Measurements from ENCODE around the gene ACVR1B. TPM values are rescaled to one million over a fixed set of nuclear protein-coding genes. Genes with fewer than 3 reads are reported as not detected.
A peak's percentile ranks its signal among the peaks of the same experiment; 100 is the strongest.

The ACVR1B gene
- total and polyA plus RNA-seq, 2 experiments from 2014 or later: 2.4 to 7.5 TPM

GRCh38 chr12:51969643-51970042 lies 18.1 kb downstream of the ACVR1B start (continued):
- TF ChIP-seq ZNF462 (CRISPR knock-in tag; IDR thresholded peaks at IDR 0.05) (no peak), ETS1 (IDR thresholded peaks at IDR 0.05) (no peak), POLR2AphosphoS5 (IDR thresholded peaks at IDR 0.05; ENCODE audit: low read depth) (no peak), ZNF114 (CRISPR knock-in tag; IDR thresholded peaks at IDR 0.05) (no peak)

GRCh38 chr12:51970904-51971646 lies 19.6 kb downstream of the ACVR1B start:
- H3K4me3 Mint-ChIP-seq: no peak overlapping the region
- H3K27me3 Mint-ChIP-seq (ENCODE audit: insufficient read depth, low read depth, poor library complexity): peaks cover 1% of the 10 kb centered on the region
- Histone ChIP-seq H3K79me2 (replicated peaks; ENCODE audit: insufficient read depth) (0 out of 2 replicates have a peak, but pooled peaks cover 13% of the 10 kb centered on the region), H3K4me2 (no peak overlapping the region), H3K4me1 (ENCODE audit: insufficient read depth) (peaks cover 12% of the 10 kb centered on the region), H3K9me2 (ENCODE audit: insufficient read depth) (no peaks in the 10 kb centered on the region), H2AFZ (no peak overlapping the region), H4K20me1 (replicated peaks; ENCODE audit: insufficient read depth) (peaks cover 26% of the 10 kb centered on the region; the same call in 1 of the 2 replicates), H3K27me3 (ENCODE audit: insufficient read depth) (no peaks in the 10 kb centered on the region), H3K4me3 (no peak overlapping the region), H3K36me3 (ENCODE audit: insufficient read depth) (no peaks in the 10 kb centered on the region), H3F3A (replicated peaks; ENCODE audit: low read depth) (no peaks in the 10 kb centered on the region), H3K27ac (ENCODE audit: low read depth) (no peak overlapping the region)
- DNase-seq (ENCODE audit: low spot score) (peak; percentile 87), ATAC-seq (peak; percentile 91)
- H3K27ac Mint-ChIP-seq: no peak overlapping the region; the same call in 1 of the 2 replicates
- peaks cover 12% of the 10 kb centered on the region for H3K36me3 Mint-ChIP-seq (ENCODE audit: low read depth)
- TF ChIP-seq POLR2AphosphoS5 (IDR thresholded peaks at IDR 0.05; ENCODE audit: low read depth) (no peak), CTCF (conservative IDR thresholded peaks at IDR 0.05; ENCODE audit: low read depth in 2 of 2) (peak; percentile 90 to 94)
- no peaks in the 10 kb centered on the region for H3K9me3 Mint-ChIP-seq
- H3K4me1 Mint-ChIP-seq: peaks cover 40% of the 10 kb centered on the region

All from GM23338 (cell line).